Spleen (tissue), 7 donors: Measurements from ENCODE around the gene GPER1.

Source experiments
- POLR2A ChIP-seq, 3 donors: fragments of 450-650 bp; IDR thresholded peaks; one replicate each; pipeline ENCODE4 v1.5.1; 2017; ENCODE audit warnings: antibody characterized with exemption in 3 of 3, mild to moderate bottlenecking in 1 of 3
- TF ChIP-seq, protein P1 (sequence below), 11 experiments: fragments of 200-600 bp in 7 of 11; fragments of 450-650 bp in 4 of 11; sonication (generic) in 4 of 11; IDR thresholded peaks in 8 of 11; conservative IDR thresholded peaks in 3 of 11; 1 replicate in 7 of 11; 2 replicates in 4 of 11; pipeline versions ENCODE4 v1.4.0 to v1.8.0; 2016 to 2021; ENCODE audit warnings: antibody characterized with exemption in 11 of 11, inconsistent platforms in 4 of 11, mild to moderate bottlenecking in 1 of 11
- donor health status: DM: no; HTN: no; CAD: no; lungs with moderate emphysema.
- donor health status: DM: no; HTN: no; CAD: no.
- donor health status: DM: no; HTN: no; CAD: no.

DNA sequence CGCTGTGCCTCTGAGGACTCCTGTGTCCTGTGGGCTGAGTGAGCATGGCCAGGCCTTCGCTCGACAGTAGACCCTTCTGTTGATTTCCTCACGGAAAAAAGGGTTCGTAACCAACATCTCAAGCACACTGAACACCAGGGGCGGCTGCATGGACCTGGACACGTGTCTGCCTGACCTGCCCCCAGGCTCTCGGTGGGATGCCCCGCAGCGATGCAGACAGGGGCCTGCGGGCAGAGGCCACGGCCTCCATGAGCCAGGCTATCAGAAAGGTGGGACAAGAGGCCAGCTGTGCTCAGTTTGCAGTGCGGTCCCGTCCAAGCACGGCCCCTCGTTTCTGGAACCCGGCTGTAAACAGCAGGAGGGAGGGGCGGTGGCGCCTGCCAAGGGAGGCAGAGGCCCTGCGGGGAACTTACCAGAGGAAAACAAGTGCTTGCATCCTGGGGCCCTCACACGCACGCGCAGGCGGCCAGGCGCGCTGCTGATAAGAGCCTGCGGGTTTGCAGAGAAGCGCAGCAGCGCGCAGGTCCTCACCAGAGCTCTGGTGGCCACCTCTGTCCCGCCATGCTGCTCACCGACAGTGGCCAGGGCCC, 33.0 kb upstream of the GPER1 start:
- TF ChIP-seq POLR2A (IDR thresholded peaks at IDR 0.05) = no peak
- TF ChIP-seq, protein P1, sequence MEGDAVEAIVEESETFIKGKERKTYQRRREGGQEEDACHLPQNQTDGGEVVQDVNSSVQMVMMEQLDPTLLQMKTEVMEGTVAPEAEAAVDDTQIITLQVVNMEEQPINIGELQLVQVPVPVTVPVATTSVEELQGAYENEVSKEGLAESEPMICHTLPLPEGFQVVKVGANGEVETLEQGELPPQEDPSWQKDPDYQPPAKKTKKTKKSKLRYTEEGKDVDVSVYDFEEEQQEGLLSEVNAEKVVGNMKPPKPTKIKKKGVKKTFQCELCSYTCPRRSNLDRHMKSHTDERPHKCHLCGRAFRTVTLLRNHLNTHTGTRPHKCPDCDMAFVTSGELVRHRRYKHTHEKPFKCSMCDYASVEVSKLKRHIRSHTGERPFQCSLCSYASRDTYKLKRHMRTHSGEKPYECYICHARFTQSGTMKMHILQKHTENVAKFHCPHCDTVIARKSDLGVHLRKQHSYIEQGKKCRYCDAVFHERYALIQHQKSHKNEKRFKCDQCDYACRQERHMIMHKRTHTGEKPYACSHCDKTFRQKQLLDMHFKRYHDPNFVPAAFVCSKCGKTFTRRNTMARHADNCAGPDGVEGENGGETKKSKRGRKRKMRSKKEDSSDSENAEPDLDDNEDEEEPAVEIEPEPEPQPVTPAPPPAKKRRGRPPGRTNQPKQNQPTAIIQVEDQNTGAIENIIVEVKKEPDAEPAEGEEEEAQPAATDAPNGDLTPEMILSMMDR (IDR thresholded peaks at IDR 0.05 in 8 of 11, conservative IDR thresholded peaks at IDR 0.05 in 3 of 11) = no peak
